ENCODE data around the gene NPAS4.

DNA sequence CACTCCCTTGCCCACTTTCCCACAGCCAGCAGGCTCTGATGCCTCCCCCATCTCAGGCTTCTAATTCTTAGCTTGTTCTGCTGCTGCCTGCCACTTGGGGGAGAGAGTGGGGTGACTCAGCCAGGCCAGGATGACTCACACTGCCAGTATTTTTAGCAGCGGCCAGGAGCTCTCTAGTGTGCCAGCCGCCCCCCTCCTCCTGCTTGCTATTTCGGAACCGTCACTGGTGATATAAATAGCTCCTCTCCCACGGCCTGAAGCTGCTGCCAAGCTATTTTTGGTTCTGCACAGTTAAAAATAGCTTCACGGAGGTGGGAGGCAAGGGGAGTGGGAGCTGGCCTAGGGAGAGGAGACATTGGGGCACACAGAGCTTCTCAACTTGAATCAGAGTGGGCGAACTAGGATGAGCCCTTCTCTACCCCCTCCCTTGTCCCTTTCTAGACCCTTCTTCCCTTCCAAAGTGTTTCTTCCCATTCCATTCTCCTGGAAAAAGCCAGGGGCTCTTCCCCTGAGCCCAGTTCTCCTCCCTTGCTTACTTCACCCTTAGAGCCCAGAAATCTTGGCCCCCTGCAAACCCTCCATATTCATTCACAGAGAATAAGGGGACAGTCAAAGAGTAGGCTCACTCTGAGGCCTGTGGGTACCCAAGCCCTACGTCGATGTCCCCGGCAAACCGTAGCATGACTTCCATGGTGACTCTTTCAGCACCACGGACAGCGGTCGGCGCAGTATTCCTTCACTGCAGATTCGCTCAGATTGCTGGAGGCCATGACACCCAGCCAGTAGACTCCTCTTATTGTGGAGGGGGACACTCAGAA, 2.5 kb upstream of the NPAS4 start:
- no peak for TF ChIP-seq POLR2A (IDR thresholded peaks at IDR 0.05; ENCODE audit: low read length)
- no peak for TF ChIP-seq GATA1 (IDR thresholded peaks at IDR 0.05; ENCODE audit: low read depth, low read length)
